B cell (primary cell): ENCODE data around the gene ZNF554. TPM values are rescaled to one million over a fixed set of nuclear protein-coding genes. Genes with fewer than 3 reads are reported as not detected.
A peak's percentile ranks its signal among the peaks of the same experiment; 100 is the strongest.

ENCODE experiments used
- ATAC-seq: fragments of 200-7000 bp; cut with Tn5 transposase; one replicate; pipeline ENCODE4 v1.10.0; 2021; ENCODE audit warnings: low read depth, mild to moderate bottlenecking, moderate number of reproducible peaks, moderate library complexity
- CTCF ChIA-PET: fragments of 350-600 bp; sonication (Branson Sonifier 250); formaldehyde crosslinking; loops from one replicate; lab custom pipeline; 2021; ENCODE audit warnings: antibody characterized with exemption, inconsistent platforms; lab: Charles Lee
- POLR2A ChIA-PET: fragments of 350-600 bp; sonication (Branson Sonifier 250); formaldehyde crosslinking; loops from one replicate; lab custom pipeline; 2021; ENCODE audit warnings: antibody characterized with exemption; lab: Charles Lee
- DNase-seq: peaks from one replicate; pipeline ENCODE4 v3.0.0; 2013
- H2AFZ ChIP-seq: 2 replicates; pipeline ENCODE4 v1.6.1; 2012; ENCODE audit warnings: mild to moderate bottlenecking, low read depth, low read length; ENCODE audit not compliant: insufficient read depth, poor library complexity, severe bottlenecking
- H3K27ac ChIP-seq, 2 donors: 1 replicate in 1 of 2; 2 replicates in 1 of 2; pipeline ENCODE4 v1.5.1; 2012 to 2013; ENCODE audit warnings: low read length in 2 of 2, mild to moderate bottlenecking in 2 of 2, moderate library complexity in 1 of 2
- H3K27me3 ChIP-seq, 4 experiments: fragments of 200-600 bp in 1 of 4; sonication (generic) in 1 of 4; replicated peaks in 1 of 4; 1 replicate in 2 of 4; 2 replicates in 2 of 4; pipeline versions ENCODE4 v1.6.1 to v1.7.0; 2013 to 2016; ENCODE audit warnings: low read length in 3 of 4, mild to moderate bottlenecking in 2 of 4, mixed read lengths in 1 of 4, moderate library complexity in 1 of 4; ENCODE audit not compliant: insufficient read depth in 4 of 4, control insufficient read depth in 3 of 4; ENCODE audit errors: control extremely low read depth in 1 of 4
- H3K36me3 ChIP-seq, 2 experiments: replicated peaks in 1 of 2; 1 replicate in 1 of 2; 2 replicates in 1 of 2; pipeline versions ENCODE4 v1.6.1 to v1.7.1; 2013; ENCODE audit warnings: low read length in 1 of 2; ENCODE audit not compliant: insufficient read depth in 2 of 2, control insufficient read depth in 1 of 2; ENCODE audit errors: control extremely low read depth in 1 of 2, extremely low read depth in 1 of 2
- H3K4me1 ChIP-seq, 2 donors: fragments of 200-600 bp in 1 of 2; sonication (generic) in 1 of 2; 1 replicate in 1 of 2; 2 replicates in 1 of 2; pipeline versions ENCODE4 v1.5.1 to v1.6.1; 2013 to 2017; ENCODE audit warnings: low read length in 2 of 2; ENCODE audit not compliant: control insufficient read depth in 2 of 2, insufficient read depth in 2 of 2
- H3K4me2 ChIP-seq: replicated peaks from 2 replicates; pipeline ENCODE3; 2012; ENCODE audit warnings: mild to moderate bottlenecking, low read depth, low read length; ENCODE audit not compliant: poor library complexity, severe bottlenecking
- H3K4me3 ChIP-seq, 5 experiments: fragments of 200-600 bp in 1 of 5; sonication (generic) in 1 of 5; 1 replicate in 3 of 5; 2 replicates in 2 of 5; pipeline versions ENCODE4 v1.5.1 to v1.7.0; 2011 to 2016; ENCODE audit warnings: low read length in 4 of 5, mild to moderate bottlenecking in 4 of 5, low read depth in 2 of 5, control low read depth in 1 of 5, moderate library complexity in 1 of 5; ENCODE audit not compliant: insufficient read depth in 1 of 5; ENCODE audit errors: control extremely low read depth in 1 of 5, extremely low read depth in 1 of 5
- H3K79me2 ChIP-seq: fragments of 200-600 bp; sonication (generic); one replicate; pipeline ENCODE4 v1.6.0; 2016; ENCODE audit warnings: low read length; ENCODE audit not compliant: control insufficient read depth, insufficient read depth
- H3K9ac ChIP-seq: fragments of 200-600 bp; sonication (generic); 2 replicates; pipeline ENCODE4 v1.6.1; 2017; ENCODE audit warnings: mild to moderate bottlenecking, low read length, moderate library complexity
- H3K9me3 ChIP-seq, 3 donors: one replicate each; pipeline versions ENCODE4 v1.6.1 to v1.7.1; 2013; ENCODE audit warnings: low read length in 2 of 3; ENCODE audit not compliant: control insufficient read depth in 2 of 3, insufficient read depth in 1 of 3; ENCODE audit errors: control extremely low read depth in 1 of 3
- H4K20me1 ChIP-seq: 2 replicates; pipeline ENCODE4 v1.6.0; 2012; ENCODE audit warnings: mild to moderate bottlenecking, low read length; ENCODE audit not compliant: insufficient read depth, control insufficient read depth, poor library complexity, severe bottlenecking
- H3K27ac Mint-ChIP-seq: one replicate; pipeline ENCODE4 v1.8.0; 2021; ENCODE audit warnings: mixed read lengths
- H3K27me3 Mint-ChIP-seq: one replicate; pipeline ENCODE4 v1.8.0; 2021; ENCODE audit warnings: mixed read lengths
- H3K4me1 Mint-ChIP-seq: one replicate; pipeline ENCODE4 v1.8.0; 2021; ENCODE audit warnings: mixed read lengths
- H3K4me3 Mint-ChIP-seq: one replicate; pipeline ENCODE4 v1.8.0; 2021; ENCODE audit warnings: mixed read lengths
- H3K9me3 Mint-ChIP-seq: one replicate; pipeline ENCODE4 v1.8.0; 2022; ENCODE audit warnings: mixed read lengths; ENCODE audit not compliant: insufficient read depth
- EZH2 ChIP-seq: IDR thresholded peaks from 2 replicates; pipeline ENCODE4 v1.6.1; 2012; ENCODE audit warnings: borderline replicate concordance, low read depth, mild to moderate bottlenecking, moderate library complexity, low read length; ENCODE audit not compliant: insufficient read depth, poor library complexity, severe bottlenecking
- WGBS: methylation state at CpG from one replicate; pipeline ENCODE4 v1.1.5; 2013; ENCODE audit warnings: missing lambda C conversion rate; ENCODE audit not compliant: insufficient coverage; 5-methylcytosine and 5-hydroxymethylcytosine counted together
- intact Hi-C: fragments of 100-400 bp; cut with micrococcal nuclease; formaldehyde crosslinking; loops from one replicate; pipeline ENCODE4 v1.10.0; 2022
- polyA plus RNA-seq: library from polyadenylated mRNA; depleted of rRNA; stranded (reverse); fragments of >200 nt; gene quantifications from 2 replicates; pipeline ENCODE4 v1.2.3, GENCODE V29; 2012
- total RNA-seq, 2 donors: library from RNA; stranded (reverse); fragments of 120-200 nt in 1 of 2; gene quantifications; 1 replicate in 1 of 2; 2 replicates in 1 of 2; pipeline versions ENCODE4 v1.2.3 to v1.2.4, GENCODE V29; 2013 to 2022
- TF ChIP-seq, protein P1 (sequence below): fragments of 200-600 bp; IDR thresholded peaks from one replicate; pipeline ENCODE4 v1.8.0; 2022; ENCODE audit warnings: antibody characterized with exemption, mild to moderate bottlenecking

The ZNF554 gene
- total and polyA plus RNA-seq, 2 donors (not counting 1 experiment from before 2014, with no cell fraction given), result 2.8 to 5.9 TPM

DNA sequence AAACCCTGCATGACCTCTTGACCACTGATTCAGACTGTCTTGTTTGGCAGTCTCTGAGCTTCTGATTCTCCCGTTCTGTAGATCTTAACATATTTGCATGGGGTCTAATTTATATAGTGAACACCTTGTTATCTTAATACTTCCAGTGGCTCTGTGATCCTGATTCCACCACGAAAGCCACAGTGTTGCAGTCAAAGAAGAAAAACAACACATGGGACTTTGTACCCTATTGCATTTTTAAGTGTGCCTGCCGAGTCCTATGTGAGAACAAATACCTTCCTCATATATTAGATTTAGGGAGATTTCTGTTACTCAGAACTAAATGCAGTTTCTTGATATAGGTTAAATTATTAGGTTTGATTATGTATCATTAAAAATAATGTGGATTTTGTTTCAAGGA is 35.2 kb downstream of the ZNF554 start:
- no CpG with 5 or more reads among the region's 3 CpGs for WGBS
- TF ChIP-seq EZH2, result no peak
- TF ChIP-seq, protein P1, sequence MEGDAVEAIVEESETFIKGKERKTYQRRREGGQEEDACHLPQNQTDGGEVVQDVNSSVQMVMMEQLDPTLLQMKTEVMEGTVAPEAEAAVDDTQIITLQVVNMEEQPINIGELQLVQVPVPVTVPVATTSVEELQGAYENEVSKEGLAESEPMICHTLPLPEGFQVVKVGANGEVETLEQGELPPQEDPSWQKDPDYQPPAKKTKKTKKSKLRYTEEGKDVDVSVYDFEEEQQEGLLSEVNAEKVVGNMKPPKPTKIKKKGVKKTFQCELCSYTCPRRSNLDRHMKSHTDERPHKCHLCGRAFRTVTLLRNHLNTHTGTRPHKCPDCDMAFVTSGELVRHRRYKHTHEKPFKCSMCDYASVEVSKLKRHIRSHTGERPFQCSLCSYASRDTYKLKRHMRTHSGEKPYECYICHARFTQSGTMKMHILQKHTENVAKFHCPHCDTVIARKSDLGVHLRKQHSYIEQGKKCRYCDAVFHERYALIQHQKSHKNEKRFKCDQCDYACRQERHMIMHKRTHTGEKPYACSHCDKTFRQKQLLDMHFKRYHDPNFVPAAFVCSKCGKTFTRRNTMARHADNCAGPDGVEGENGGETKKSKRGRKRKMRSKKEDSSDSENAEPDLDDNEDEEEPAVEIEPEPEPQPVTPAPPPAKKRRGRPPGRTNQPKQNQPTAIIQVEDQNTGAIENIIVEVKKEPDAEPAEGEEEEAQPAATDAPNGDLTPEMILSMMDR, result no peak

DNA sequence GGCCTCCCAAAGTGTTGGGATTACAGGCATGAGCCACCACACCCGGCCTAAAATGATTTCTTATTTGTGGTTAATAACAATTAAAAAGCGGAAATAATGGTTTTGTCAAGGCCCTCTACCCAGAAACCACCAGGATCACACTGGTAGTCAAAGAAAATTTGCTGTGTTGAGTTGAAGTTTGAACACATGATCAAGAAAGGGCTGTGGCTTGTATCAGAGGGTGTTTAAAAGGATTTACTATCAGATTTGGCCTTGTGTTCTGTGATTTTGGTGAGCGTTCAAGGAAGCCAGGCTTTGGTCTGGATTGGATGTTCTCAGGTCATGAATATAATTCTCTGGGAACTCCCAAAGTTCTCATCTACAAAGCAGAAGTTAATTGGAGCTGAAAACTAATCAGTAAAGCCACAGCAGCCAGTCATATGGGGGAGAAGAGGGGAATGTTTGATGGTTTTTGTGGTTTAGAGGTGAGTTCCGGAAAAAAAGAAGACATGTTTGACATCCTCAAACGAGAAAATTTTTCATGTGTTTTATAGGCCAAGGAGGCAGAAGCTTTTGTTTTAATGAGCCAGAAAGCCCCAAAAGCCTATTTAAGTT is 36.9 kb downstream of the ZNF554 start:
- Histone ChIP-seq H3K4me3 (no peak overlapping the region), H3K27ac (no peak overlapping the region), H4K20me1 (no peaks in the 10 kb centered on the region), H3K36me3 (peaks cover 26 to 29% of the 10 kb centered on the region in 2 experiments), H3K79me2 (no peaks in the 10 kb centered on the region), H2AFZ (no peak overlapping the region), H3K4me1 (no peaks in the 10 kb centered on the region), H3K9ac (no peak overlapping the region), H3K9me3 (peaks cover 27 to 32% (median 32%) of the 10 kb centered on the region in 3 donors), H3K4me2 (no peak overlapping the region), H3K27me3 (no peaks in the 10 kb centered on the region)
- no peaks in the 10 kb centered on the region for H3K27me3 Mint-ChIP-seq
- ChIA-PET POLR2A (no interaction called here), CTCF (interaction anchor here (0.9 to 1.5 kb wide), 4 partner anchors 13 to 31 kb away, joined by 3 read pairs; partner anchors contain the start of gene ZNF555)
- no peak for TF ChIP-seq EZH2
- TF ChIP-seq, protein P1, result no peak
- no peak for ATAC-seq
- H3K4me3 Mint-ChIP-seq, result no peak overlapping the region
- peaks cover 10% of the 10 kb centered on the region for H3K9me3 Mint-ChIP-seq
- peaks cover 8% of the 10 kb centered on the region for H3K4me1 Mint-ChIP-seq
- no peak overlapping the region for H3K27ac Mint-ChIP-seq
- WGBS, result 60% methylated on average over 2 of the region's 5 CpGs
- DNase-seq, result peak; percentile 38
- intact Hi-C loops, result no loop called here

More for the DNA sequence above, 35.2 kb downstream of the ZNF554 start:
- peaks cover 33 to 34% of the 10 kb centered on the region in 2 experiments for H3K36me3 ChIP-seq
- H3K9me3 ChIP-seq, result peaks cover 34 to 37% (median 37%) of the 10 kb centered on the region in 3 donors
- H4K20me1 ChIP-seq, result no peaks in the 10 kb centered on the region
- H2AFZ ChIP-seq, result no peak overlapping the region
- H3K4me3 ChIP-seq, result no peak overlapping the region
- ChIA-PET CTCF (interaction anchor here (0.8 to 1.5 kb wide), 2 partner anchors 14 to 206 kb away, joined by 3 to 4 read pairs; partner anchors contain the start of gene ZNF555), POLR2A (no interaction called here)
- H3K27me3 ChIP-seq, result no peaks in the 10 kb centered on the region
- peaks cover 3 to 5% of the 10 kb centered on the region in 2 donors for H3K4me1 ChIP-seq
- DNase-seq, result no peak
- intact Hi-C loops, result no loop called here
- H3K27ac ChIP-seq, result no peak overlapping the region
- no peak overlapping the region for H3K4me3 Mint-ChIP-seq
- H3K4me2 ChIP-seq, result no peak overlapping the region
- H3K4me1 Mint-ChIP-seq, result peaks cover 16% of the 10 kb centered on the region
- no peaks in the 10 kb centered on the region for H3K79me2 ChIP-seq
- H3K9ac ChIP-seq, result no peak overlapping the region
- ATAC-seq, result no peak
- peaks cover 10% of the 10 kb centered on the region for H3K9me3 Mint-ChIP-seq
- no peaks in the 10 kb centered on the region for H3K27me3 Mint-ChIP-seq
- H3K27ac Mint-ChIP-seq, result no peak overlapping the region
